ENCODE measurements around the gene ZNF81.
"Not testable (repeated sequence)": the region's sequence is repeated elsewhere in the genome, so short reads cannot be mapped to it uniquely, and the experiment has no call there.

ZNF81 gene

GRCh38 chrX:47844117-47844516, 7.4 kb downstream of the ZNF81 start:
- Histone ChIP-seq H3K4me3 (ENCODE audit: low read depth in 1 of 2, low read length in 2 of 2) (no peak overlapping the region), H3K27ac (ENCODE audit: low read length) (no peak overlapping the region), H3K9me3 (ENCODE audit: insufficient read depth, low read length, severe bottlenecking) (no peaks in the 10 kb centered on the region), H3K79me2 (ENCODE audit: insufficient read depth, low read length) (peaks cover 8% of the 10 kb centered on the region; the same call in 1 of the 2 replicates), H3K36me3 (ENCODE audit: insufficient read depth, low read length) (peaks cover 6% of the 10 kb centered on the region; the same call in 1 of the 2 replicates), H3K4me1 (ENCODE audit: insufficient read depth, low read length) (no peaks in the 10 kb centered on the region), H3K4me2 (ENCODE audit: insufficient read depth, low read length) (no peak overlapping the region), H3K9ac (ENCODE audit: low read depth, low read length) (no peak overlapping the region), H3K27me3 (ENCODE audit: insufficient read depth, low read length, poor library complexity) (no peaks in the 10 kb centered on the region), H4K20me1 (ENCODE audit: insufficient read depth, low read length) (no peaks in the 10 kb centered on the region), H2AFZ (ENCODE audit: low read depth, low read length) (no peak overlapping the region)
- TF ChIP-seq EZH2 (IDR thresholded peaks at IDR 0.05; ENCODE audit: borderline replicate concordance, low read depth, low read length, severe bottlenecking) = no peak
- TF ChIP-seq CTCF (IDR thresholded peaks at IDR 0.05; ENCODE audit: borderline replicate concordance, extremely low read depth, low read length, poor library complexity, severe bottlenecking) = no peak
- DNase-seq (no peak), ATAC-seq (ENCODE audit: insufficient read depth, low read depth) (no peak)

DNA sequence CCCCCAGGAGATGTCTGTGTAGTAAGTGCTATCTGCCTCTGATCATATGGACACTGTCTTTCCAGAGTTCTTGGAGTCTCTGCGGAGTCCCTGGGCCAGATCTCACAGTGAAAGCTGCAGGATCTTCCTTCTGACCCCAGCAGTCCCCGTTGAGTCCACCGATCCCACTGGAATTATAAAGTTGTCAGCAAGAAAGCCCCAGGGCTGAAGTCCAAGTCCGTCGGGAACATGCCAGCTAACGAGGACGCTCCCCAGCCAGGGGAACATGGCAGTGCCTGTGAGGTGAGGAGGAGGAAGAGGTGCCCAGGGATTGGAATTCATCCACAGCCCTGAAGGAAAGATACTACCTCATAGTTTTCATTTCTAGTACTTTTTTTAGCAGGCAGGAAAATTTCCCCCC, 9.3 kb downstream of the ZNF81 start:
- H3K27me3 ChIP-seq (ENCODE audit: insufficient read depth, low read length, poor library complexity) = no peaks in the 10 kb centered on the region

GRCh38 chrX:47849778-47850177, 13.1 kb downstream of the ZNF81 start:
- no peak overlapping the region for H3K4me2 ChIP-seq (ENCODE audit: insufficient read depth, low read length)
- no peak overlapping the region for H3K27ac ChIP-seq (ENCODE audit: low read length)
- H3K4me1 ChIP-seq (ENCODE audit: insufficient read depth, low read length) = no peaks in the 10 kb centered on the region
- no peak overlapping the region for H2AFZ ChIP-seq (ENCODE audit: low read depth, low read length)
- TF ChIP-seq EZH2 (IDR thresholded peaks at IDR 0.05; ENCODE audit: borderline replicate concordance, low read depth, low read length, severe bottlenecking) = no peak
- TF ChIP-seq CTCF (IDR thresholded peaks at IDR 0.05; ENCODE audit: borderline replicate concordance, extremely low read depth, low read length, poor library complexity, severe bottlenecking) = no peak
- H3K79me2 ChIP-seq (ENCODE audit: insufficient read depth, low read length) = no peaks in the 10 kb centered on the region
- peaks cover 10% of the 10 kb centered on the region; the same call in 1 of the 2 replicates for H3K36me3 ChIP-seq (ENCODE audit: insufficient read depth, low read length)
- H3K9ac ChIP-seq (ENCODE audit: low read depth, low read length) = no peak overlapping the region
- no peaks in the 10 kb centered on the region for H3K27me3 ChIP-seq (ENCODE audit: insufficient read depth, low read length, poor library complexity)
- no peak overlapping the region for H3K4me3 ChIP-seq (ENCODE audit: low read depth in 1 of 2, low read length in 2 of 2)
- DNase-seq (no peak), ATAC-seq (ENCODE audit: insufficient read depth, low read depth) (no peak)
- H4K20me1 ChIP-seq (ENCODE audit: insufficient read depth, low read length) = no peaks in the 10 kb centered on the region
- H3K9me3 ChIP-seq (ENCODE audit: insufficient read depth, low read length, severe bottlenecking) = no peaks in the 10 kb centered on the region

More for the DNA sequence above, 9.3 kb downstream of the ZNF81 start:
- H3K27ac ChIP-seq (ENCODE audit: low read length) = no peak overlapping the region
- TF ChIP-seq EZH2 (IDR thresholded peaks at IDR 0.05; ENCODE audit: borderline replicate concordance, low read depth, low read length, severe bottlenecking) (no peak), CTCF (IDR thresholded peaks at IDR 0.05; ENCODE audit: borderline replicate concordance, extremely low read depth, low read length, poor library complexity, severe bottlenecking) (no peak)
- H3K9me3 ChIP-seq (ENCODE audit: insufficient read depth, low read length, severe bottlenecking) = no peaks in the 10 kb centered on the region
- H3K4me3 ChIP-seq (ENCODE audit: low read depth in 1 of 2, low read length in 2 of 2) = no peak overlapping the region
- DNase-seq = no peak
- H4K20me1 ChIP-seq (ENCODE audit: insufficient read depth, low read length) = no peaks in the 10 kb centered on the region
- no peak overlapping the region for H3K9ac ChIP-seq (ENCODE audit: low read depth, low read length)
- H3K79me2 ChIP-seq (ENCODE audit: insufficient read depth, low read length) = peaks cover 2% of the 10 kb centered on the region; the same call in 1 of the 2 replicates
- H3K4me1 ChIP-seq (ENCODE audit: insufficient read depth, low read length) = no peaks in the 10 kb centered on the region
- no peak overlapping the region for H2AFZ ChIP-seq (ENCODE audit: low read depth, low read length)
- no peak overlapping the region for H3K4me2 ChIP-seq (ENCODE audit: insufficient read depth, low read length)
- peaks cover 10% of the 10 kb centered on the region; the same call in 1 of the 2 replicates for H3K36me3 ChIP-seq (ENCODE audit: insufficient read depth, low read length)
- no peak for ATAC-seq (ENCODE audit: insufficient read depth, low read depth)

- not testable (repeated sequence) for H3K4me3 ChIP-seq (ENCODE audit: low read depth in 1 of 2, low read length in 2 of 2); H3K9me3 ChIP-seq (ENCODE audit: insufficient read depth, low read length, severe bottlenecking); DNase-seq; ATAC-seq (ENCODE audit: insufficient read depth, low read depth); H4K20me1 ChIP-seq (ENCODE audit: insufficient read depth, low read length); H3K27ac ChIP-seq (ENCODE audit: low read length); H3K4me2 ChIP-seq (ENCODE audit: insufficient read depth, low read length); H2AFZ ChIP-seq (ENCODE audit: low read depth, low read length); H3K27me3 ChIP-seq (ENCODE audit: insufficient read depth, low read length, poor library complexity); H3K9ac ChIP-seq (ENCODE audit: low read depth, low read length); H3K36me3 ChIP-seq (ENCODE audit: insufficient read depth, low read length); H3K4me1 ChIP-seq (ENCODE audit: insufficient read depth, low read length); H3K79me2 ChIP-seq (ENCODE audit: insufficient read depth, low read length)
Measured at GRCh38 chrX:47850389-47850788, 13.7 kb downstream of the ZNF81 start.

Measured in DND-41 (cell line).